Fibroblast of the aortic adventitia (primary cell): ENCODE results near the gene RUNX2. TPM values are rescaled to one million over a fixed set of nuclear protein-coding genes. Genes with fewer than 3 reads are reported as not detected.

Experiments
- DNase-seq: peaks from one replicate; pipeline ENCODE4 v3.0.0-alpha.2; 2010; ENCODE audit warnings: low read depth
- H3K4me3 ChIP-seq: 2 replicates; pipeline ENCODE4 v1.5.1; 2011; ENCODE audit warnings: low read depth, mild to moderate bottlenecking, control low read depth, low read length, moderate library complexity
- total RNA-seq: library from RNA; depleted of rRNA; stranded (reverse); fragments of >200 nt; gene quantifications from 2 replicates; pipeline ENCODE4 v1.2.3, GENCODE V29; 2012; ENCODE audit warnings: low replicate concordance
- TF ChIP-seq, protein P1 (sequence below): IDR thresholded peaks from 2 replicates; pipeline ENCODE4 v1.5.1; 2011; ENCODE audit warnings: mild to moderate bottlenecking, low read length, control low read depth, inconsistent platforms; ENCODE audit not compliant: insufficient read depth

The RUNX2 gene
- total RNA-seq, 1 donor, result 5.8 TPM

DNA sequence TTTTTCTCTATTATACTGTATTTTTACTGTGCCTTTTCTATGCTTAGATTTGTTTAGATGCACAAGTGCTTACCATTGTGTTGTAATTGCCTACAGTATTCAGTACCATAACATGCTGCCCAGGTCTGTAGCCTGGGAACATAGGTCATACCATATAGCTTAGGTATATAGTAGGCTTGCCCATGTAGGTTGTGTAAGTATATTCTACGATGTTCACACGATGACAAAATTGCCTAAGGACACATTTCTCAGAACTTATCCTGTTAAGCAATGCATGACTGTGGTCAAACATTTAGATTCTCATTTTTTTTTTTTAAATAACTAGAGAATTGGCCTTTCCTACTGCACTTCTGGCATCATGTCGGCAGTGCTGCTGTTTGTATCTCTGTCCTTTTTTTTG lies 303.3 kb downstream of the RUNX2 start:
- no peak overlapping the region for H3K4me3 ChIP-seq
- TF ChIP-seq, protein P1, sequence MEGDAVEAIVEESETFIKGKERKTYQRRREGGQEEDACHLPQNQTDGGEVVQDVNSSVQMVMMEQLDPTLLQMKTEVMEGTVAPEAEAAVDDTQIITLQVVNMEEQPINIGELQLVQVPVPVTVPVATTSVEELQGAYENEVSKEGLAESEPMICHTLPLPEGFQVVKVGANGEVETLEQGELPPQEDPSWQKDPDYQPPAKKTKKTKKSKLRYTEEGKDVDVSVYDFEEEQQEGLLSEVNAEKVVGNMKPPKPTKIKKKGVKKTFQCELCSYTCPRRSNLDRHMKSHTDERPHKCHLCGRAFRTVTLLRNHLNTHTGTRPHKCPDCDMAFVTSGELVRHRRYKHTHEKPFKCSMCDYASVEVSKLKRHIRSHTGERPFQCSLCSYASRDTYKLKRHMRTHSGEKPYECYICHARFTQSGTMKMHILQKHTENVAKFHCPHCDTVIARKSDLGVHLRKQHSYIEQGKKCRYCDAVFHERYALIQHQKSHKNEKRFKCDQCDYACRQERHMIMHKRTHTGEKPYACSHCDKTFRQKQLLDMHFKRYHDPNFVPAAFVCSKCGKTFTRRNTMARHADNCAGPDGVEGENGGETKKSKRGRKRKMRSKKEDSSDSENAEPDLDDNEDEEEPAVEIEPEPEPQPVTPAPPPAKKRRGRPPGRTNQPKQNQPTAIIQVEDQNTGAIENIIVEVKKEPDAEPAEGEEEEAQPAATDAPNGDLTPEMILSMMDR, result no peak
- DNase-seq, result peak; percentile 15

DNA sequence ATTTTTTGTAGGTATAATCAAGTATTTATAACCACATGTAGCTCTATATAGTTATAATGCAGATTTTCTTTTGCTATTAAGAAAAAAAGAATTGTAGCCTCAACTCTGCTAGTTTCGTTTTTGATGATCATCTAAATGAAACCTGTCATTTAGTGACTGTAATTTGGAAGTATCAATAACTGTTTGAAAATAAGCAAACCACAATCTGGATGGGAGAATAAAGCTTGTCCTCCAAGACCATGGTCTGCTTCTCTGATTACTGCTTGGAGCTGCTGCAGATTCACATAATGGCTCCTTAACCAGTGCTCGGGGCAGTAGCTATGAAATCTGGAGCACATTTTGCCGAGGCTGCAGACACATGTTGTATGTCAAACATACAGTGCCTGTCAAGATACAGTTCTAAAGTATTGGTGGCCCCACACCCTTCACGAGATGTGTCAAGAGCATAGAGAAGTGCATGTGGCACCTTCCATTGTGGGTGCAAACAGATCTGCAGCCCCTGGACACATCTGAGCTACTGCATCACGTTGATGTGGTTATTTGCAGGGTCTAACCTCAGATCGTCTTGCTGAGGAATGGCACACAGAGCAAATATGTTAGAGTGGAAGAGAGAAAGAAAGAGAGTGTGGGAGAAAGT lies 305.3 kb downstream of the RUNX2 start:
- no peak for DNase-seq
- H3K4me3 ChIP-seq, result no peak overlapping the region
- TF ChIP-seq, protein P1, result no peak

DNA sequence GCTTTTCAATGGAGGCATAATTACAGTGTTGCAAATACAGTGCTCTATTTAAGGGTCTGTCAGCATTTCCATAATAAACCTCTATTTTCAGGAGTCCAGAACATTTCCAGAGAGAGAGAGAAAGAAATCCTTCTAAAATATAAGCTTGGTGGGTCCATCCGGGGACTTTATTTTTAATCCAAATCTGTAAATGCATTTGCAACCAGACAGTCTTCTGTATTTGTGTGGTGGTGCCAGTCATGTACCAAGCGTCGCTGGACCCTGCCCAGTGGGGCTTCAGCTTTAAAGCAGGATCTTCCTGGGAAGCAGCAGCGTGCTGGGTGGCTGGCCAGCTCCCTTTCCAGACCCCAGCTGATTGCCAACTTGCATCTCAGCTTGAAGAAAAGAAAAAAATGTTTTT lies 306.1 kb downstream of the RUNX2 start:
- TF ChIP-seq, protein P1, result no peak

DNA sequence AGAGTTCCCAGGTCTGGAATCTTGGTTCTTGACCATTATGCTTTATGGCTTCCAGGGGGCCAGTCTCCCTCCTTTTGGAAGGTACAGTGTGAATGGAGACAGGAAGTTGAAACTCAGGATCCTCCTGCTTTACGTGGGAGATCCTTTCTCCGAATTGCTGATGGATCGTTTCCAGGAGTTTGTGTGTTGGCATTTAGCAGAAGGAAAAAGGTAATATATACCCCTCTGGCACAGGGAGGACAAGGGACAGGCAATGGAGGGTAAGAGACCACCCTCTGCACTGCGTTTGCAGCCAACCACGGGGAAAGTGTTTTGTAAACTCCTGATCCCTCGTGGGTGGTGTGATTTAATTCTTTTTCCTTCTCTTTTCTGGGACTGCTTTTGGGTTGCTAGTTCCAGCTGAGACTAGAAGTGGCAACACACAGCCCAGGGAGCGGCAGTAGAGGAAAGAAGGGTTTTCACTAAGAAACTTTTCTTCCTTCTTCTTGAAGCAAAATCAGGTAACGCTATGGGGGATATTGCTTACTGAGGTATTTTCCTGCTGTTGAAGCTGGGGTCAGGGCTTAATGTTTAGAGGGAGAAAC lies 307.2 kb downstream of the RUNX2 start:
- DNase-seq, result no peak
- TF ChIP-seq, protein P1, result no peak
- no peak overlapping the region for H3K4me3 ChIP-seq

More for the DNA sequence above, 306.1 kb downstream of the RUNX2 start:
- no peak overlapping the region for H3K4me3 ChIP-seq
- DNase-seq, result no peak

DNA sequence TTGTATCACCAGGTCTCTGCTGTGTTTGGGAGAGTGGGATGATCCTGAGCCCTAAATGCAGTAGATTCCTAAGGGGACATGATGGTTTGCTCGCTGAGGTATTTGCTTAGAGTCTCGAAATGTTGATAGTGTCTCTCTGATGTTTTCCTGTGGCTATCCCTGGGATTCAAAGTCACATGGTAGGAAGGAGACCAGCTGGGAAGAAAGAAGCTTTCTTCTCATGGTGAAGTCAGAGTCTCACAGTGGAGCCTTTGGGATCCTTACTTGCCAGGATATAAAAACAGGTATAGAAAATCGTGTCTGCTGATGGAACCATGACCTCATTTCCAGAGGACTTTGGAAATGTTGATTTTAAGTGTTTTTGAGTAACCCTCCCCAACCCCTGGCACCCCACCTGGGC lies 308.9 kb downstream of the RUNX2 start:
- TF ChIP-seq, protein P1, result no peak
- H3K4me3 ChIP-seq, result no peak overlapping the region

DNA sequence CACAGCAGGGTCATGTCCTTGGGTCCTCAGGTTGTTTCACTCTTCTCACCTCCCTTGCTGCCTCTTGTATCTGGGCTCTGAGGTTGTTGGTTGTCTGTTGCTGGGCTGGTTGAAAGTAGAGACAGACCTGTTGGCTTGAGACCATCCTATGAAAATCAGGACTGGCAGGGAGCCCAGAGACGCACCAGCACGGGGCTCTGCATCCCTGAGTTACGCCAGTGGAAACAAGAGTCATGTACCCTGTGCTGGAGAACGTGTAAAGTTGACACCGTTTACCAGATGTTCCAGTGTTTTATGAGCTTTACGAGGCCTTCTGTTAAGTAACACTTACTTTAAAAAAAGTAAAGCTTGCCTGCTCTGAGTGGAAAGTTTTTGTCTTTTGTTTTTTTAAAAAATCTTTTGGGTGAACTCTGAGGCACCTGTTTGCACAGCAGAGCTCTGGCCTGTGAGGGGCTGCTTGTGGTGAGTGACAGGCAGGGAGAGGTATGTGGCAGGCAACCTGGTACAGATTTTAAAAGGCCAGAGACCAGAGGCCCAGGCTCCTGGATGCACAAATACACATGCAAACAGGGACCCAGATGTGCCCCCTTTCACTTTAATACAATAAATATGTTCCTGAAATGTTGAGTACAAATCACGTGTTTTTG lies 309.6 kb downstream of the RUNX2 start:
- TF ChIP-seq, protein P1, result no peak
- H3K4me3 ChIP-seq, result no peak overlapping the region
- DNase-seq, result no peak

More for the DNA sequence above, 308.9 kb downstream of the RUNX2 start:
- no peak for DNase-seq
